Measurements from ENCODE around the gene ZBTB2.

DNA sequence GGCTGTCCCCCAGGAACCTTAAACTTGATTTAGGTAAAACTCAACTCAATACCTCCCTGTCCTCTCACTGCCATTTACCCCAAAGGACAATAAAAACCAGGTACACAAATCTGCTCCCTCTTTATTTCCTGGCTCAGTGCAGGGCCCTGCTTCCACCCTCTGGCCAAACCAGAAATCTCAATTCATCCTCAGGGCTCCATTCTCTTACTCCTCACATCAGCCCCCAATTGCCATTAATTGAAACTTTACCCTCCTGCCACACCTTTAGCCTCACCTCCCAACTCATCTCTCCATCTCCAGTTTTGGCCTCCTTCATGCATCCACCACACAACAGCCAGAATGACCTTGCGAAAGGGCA lies 10.5 kb downstream of the ZBTB2 start:
- TF ChIP-seq ZC3H10 (CRISPR knock-in tag; IDR thresholded peaks at IDR 0.05) (no peak), CSRNP3 (CRISPR knock-in tag; IDR thresholded peaks at IDR 0.05) (no peak), POU6F1 (CRISPR knock-in tag; IDR thresholded peaks at IDR 0.05; ENCODE audit: borderline replicate concordance, low read depth) (no peak), ZFP3 (CRISPR knock-in tag; IDR thresholded peaks at IDR 0.05) (no peak), ZNF565 (CRISPR knock-in tag; conservative IDR thresholded peaks at IDR 0.05; ENCODE audit: low read depth) (no peak), SNAI2 (CRISPR knock-in tag; IDR thresholded peaks at IDR 0.05) (no peak)

All from SK-N-SH treated with all-trans-retinoic acid at 6 μM for 48 hours (cell line).